Muscle of leg (tissue), 11 donors: ENCODE results near the gene POP4. TPM values are rescaled to one million over a fixed set of nuclear protein-coding genes. Genes with fewer than 3 reads are reported as not detected.

Source experiments
- DNase-seq: peaks from one replicate; pipeline ENCODE4 v3.0.0; 2013
- H3K27ac ChIP-seq: one replicate; pipeline ENCODE4 v1.5.1; 2013; ENCODE audit warnings: mild to moderate bottlenecking, low read length, control low read depth
- H3K27me3 ChIP-seq: one replicate; pipeline ENCODE4 v1.6.1; 2013; ENCODE audit warnings: low read length; ENCODE audit not compliant: control insufficient read depth, insufficient read depth
- H3K36me3 ChIP-seq: one replicate; pipeline ENCODE4 v1.6.1; 2013; ENCODE audit warnings: low read length; ENCODE audit not compliant: control insufficient read depth, insufficient read depth
- H3K4me1 ChIP-seq: one replicate; pipeline ENCODE4 v1.6.1; 2013; ENCODE audit warnings: low read length; ENCODE audit not compliant: control insufficient read depth, insufficient read depth
- H3K4me3 ChIP-seq: one replicate; pipeline ENCODE4 v1.5.1; 2013; ENCODE audit warnings: low read length, control low read depth
- H3K9me3 ChIP-seq: replicated peaks from 2 replicates; pipeline ENCODE4 v1.6.1; 2013; ENCODE audit warnings: low read depth, low read length; ENCODE audit not compliant: control insufficient read depth
- WGBS: methylation state at CpG from one replicate; pipeline ENCODE4 v1.1.5; 2013; ENCODE audit warnings: missing lambda C conversion rate; ENCODE audit not compliant: insufficient coverage; 5-methylcytosine and 5-hydroxymethylcytosine counted together
- polyA plus RNA-seq, 8 donors: library from polyadenylated mRNA; unstranded; fragments of 120-200 nt; gene quantifications; one replicate each; pipeline versions ENCODE4 v1.2.1 to v1.2.3, GENCODE V29; 2013; ENCODE audit warnings: inconsistent platforms in 1 of 8, low replicate concordance in 1 of 8; ENCODE audit not compliant: insufficient read length in 8 of 8, insufficient read depth in 1 of 8
- total RNA-seq: library from RNA; stranded (reverse); fragments of 120-200 nt; gene quantifications from one replicate; pipeline ENCODE4 v1.2.4, GENCODE V29; 2013

POP4 gene
- total and polyA plus RNA-seq, 9 donors = 40.1 to 62.7 (median 42.6) TPM

DNA sequence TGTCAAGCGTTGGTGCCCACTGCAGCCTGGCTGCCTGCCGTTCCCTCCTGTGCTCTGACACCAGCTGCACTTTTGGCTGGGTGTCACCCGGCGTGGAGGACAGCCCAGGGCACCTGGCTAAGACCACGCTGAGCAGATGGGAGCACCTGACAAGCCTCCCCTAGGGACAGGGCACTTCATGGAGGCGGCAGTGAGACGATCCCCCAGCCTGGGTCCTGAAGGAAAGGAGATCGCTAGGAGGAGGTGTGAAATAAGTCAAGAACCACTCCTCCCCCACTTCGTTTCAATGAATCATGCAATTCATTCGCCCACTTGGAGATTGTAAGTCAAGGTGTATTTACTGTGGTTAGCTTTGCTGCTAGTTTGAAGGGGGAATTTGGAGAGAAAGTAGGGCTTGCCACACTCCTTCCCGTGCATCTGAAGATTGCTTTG lies 41.5 kb upstream of the POP4 start:
- no peaks in the 10 kb centered on the region for H3K36me3 ChIP-seq
- 58% methylated on average over 3 of the region's 11 CpGs for WGBS
- H3K4me1 ChIP-seq = no peaks in the 10 kb centered on the region
- H3K4me3 ChIP-seq = no peak overlapping the region
- peaks cover 9% of the 10 kb centered on the region for H3K9me3 ChIP-seq
- peaks cover 8% of the 10 kb centered on the region for H3K27me3 ChIP-seq
- DNase-seq = no peak
- no peak overlapping the region for H3K27ac ChIP-seq

DNA sequence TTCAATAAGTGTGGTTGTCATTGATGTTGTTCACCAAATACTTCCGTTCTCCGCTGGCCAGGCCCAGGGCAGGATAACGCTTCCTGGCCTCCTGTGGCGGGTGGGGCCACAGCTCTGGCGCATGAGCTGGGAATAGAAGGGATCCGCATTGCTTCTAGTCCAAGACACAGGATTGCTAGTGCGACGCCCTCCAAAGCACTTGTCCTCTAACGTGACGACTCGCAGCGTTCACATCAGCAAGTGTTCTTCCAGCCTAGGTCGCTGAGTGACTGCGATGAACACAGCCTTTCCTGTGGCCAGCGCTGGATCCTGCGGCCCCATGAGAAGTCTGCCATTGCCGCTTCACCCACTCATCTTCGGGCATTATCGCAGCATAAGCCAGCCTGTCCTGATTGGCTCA lies 40.9 kb upstream of the POP4 start:
- H3K36me3 ChIP-seq = no peaks in the 10 kb centered on the region
- H3K27me3 ChIP-seq = peaks cover 8% of the 10 kb centered on the region
- H3K4me1 ChIP-seq = no peaks in the 10 kb centered on the region
- H3K9me3 ChIP-seq = peaks cover 3% of the 10 kb centered on the region
- 66% methylated on average over 14 of the region's 19 CpGs for WGBS
- no peak overlapping the region for H3K27ac ChIP-seq
- no peak for DNase-seq
- no peak overlapping the region for H3K4me3 ChIP-seq

GRCh38 chr19:29566496-29567054 lies 39.5 kb upstream of the POP4 start:
- DNase-seq = no peak
- WGBS = 83% methylated on average over 3 of the region's 3 CpGs
- Histone ChIP-seq H3K27me3 (peaks cover 9% of the 10 kb centered on the region), H3K4me3 (no peak overlapping the region), H3K4me1 (no peaks in the 10 kb centered on the region), H3K9me3 (no peaks in the 10 kb centered on the region), H3K36me3 (no peaks in the 10 kb centered on the region), H3K27ac (no peak overlapping the region)

GRCh38 chr19:29567366-29567915 lies 38.6 kb upstream of the POP4 start:
- Histone ChIP-seq H3K36me3 (no peaks in the 10 kb centered on the region), H3K27me3 (peaks cover 9% of the 10 kb centered on the region), H3K27ac (no peak overlapping the region), H3K4me3 (no peak overlapping the region), H3K4me1 (no peaks in the 10 kb centered on the region), H3K9me3 (no peaks in the 10 kb centered on the region)
- no CpG with 5 or more reads among the region's 2 CpGs for WGBS
- DNase-seq = no peak

DNA sequence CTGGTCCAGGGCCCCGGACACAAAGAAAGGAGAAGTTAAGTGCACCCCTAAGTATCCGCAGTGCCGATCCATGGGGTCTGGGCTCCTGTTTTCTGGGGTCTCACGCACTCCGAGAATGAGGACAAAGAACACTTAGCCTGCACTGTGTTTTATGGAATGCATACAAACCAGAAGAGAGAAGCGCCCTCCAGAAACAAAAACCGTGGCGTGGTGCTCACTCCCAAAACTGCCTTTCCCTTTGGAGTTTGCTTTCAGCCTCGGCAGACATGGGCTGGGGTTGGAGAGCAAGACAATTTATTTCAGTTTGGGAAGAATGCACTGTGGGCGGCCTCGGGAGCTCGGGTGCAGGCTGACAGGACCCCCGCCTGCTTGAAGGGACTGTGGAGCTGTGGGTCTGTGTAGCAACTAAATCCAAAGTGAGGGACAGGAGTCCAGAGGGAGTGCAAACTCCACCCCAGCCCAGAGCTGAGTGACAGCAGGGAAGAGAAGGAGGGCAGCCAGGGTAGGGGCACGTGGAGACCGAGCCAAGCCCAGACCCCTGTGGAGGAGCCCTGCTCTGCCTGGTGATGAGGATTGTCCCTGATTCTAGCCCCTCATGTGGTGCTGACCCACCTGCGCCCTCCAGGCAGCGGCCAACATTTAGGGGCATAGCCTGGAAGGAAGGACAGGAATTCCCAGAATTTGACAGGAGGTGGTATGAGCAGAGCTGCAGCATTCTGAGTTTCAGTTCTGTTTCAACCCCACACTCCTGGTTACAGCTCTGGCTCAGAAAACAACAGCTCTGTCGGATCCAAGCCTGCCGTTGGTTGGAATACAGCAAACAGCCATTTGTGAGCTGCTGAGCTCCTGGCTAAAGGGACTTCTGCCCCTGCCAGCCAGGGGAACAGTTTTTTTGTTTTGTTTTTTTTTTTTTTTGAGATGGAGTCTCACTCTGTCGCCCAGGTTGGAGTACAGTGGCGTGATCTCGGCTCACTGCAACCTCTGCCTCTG lies 37.8 kb upstream of the POP4 start:
- no peak for DNase-seq
- no peak overlapping the region for H3K4me3 ChIP-seq
- H3K4me1 ChIP-seq = no peaks in the 10 kb centered on the region
- H3K36me3 ChIP-seq = no peaks in the 10 kb centered on the region
- peaks cover 9% of the 10 kb centered on the region for H3K27me3 ChIP-seq
- WGBS = 59% methylated on average over 19 of the region's 22 CpGs
- H3K9me3 ChIP-seq = no peaks in the 10 kb centered on the region
- H3K27ac ChIP-seq = no peak overlapping the region

DNA sequence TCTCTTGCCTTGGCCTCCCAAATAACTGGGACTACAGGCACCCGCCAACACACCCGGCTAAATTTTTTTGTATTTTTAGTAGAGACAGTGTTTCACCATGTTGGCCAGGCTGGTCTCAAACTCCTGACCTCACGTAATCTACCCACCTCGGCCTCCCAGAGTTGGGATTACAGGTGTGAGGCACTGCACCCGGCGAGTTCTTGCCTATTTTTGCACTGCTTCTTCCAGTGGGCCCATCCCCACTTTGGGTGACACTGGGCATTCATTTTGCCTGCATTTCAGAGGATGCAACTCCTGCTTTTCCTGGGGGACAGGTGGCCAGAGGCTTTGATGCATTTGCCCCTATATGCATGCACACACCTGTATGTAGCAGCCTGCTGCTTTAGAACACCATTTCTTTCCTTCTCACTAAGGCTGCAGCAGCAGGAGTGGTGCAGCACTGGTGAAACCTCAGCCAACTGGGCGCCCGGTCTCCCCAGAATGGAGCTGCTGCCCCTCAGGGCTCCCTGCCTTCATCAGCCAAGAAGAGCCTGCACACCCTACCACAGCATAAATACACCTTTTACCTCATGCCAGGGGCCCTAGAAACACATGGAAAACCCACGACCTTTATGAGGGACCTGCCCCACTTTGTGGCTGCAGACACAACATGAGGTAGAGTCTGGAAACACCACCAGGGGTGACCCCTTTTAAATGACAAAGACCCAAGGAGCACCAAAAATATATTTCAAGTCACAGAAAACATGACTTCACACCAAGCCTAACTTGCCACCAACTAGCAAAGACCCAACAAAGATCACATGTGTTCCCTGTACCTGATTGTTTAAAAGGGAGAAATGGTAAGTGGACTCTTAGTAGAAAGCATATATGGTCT lies 36.8 kb upstream of the POP4 start:
- DNase-seq = no peak
- 80% methylated on average over 9 of the region's 9 CpGs for WGBS
- no peaks in the 10 kb centered on the region for H3K4me1 ChIP-seq
- H3K36me3 ChIP-seq = no peaks in the 10 kb centered on the region
- no peak overlapping the region for H3K27ac ChIP-seq
- no peaks in the 10 kb centered on the region for H3K9me3 ChIP-seq
- H3K4me3 ChIP-seq = no peak overlapping the region
- peaks cover 11% of the 10 kb centered on the region for H3K27me3 ChIP-seq

- H3K36me3 ChIP-seq = no peaks in the 10 kb centered on the region
- no peak overlapping the region for H3K27ac ChIP-seq
- H3K4me1 ChIP-seq = no peaks in the 10 kb centered on the region
- no CpG with 5 or more reads among the region's 6 CpGs for WGBS
- no peak overlapping the region for H3K4me3 ChIP-seq
- no peaks in the 10 kb centered on the region for H3K9me3 ChIP-seq
- no peak for DNase-seq
- H3K27me3 ChIP-seq = peaks cover 14% of the 10 kb centered on the region
Observed at GRCh38 chr19:29571181-29571580, 34.9 kb upstream of the POP4 start.

DNA sequence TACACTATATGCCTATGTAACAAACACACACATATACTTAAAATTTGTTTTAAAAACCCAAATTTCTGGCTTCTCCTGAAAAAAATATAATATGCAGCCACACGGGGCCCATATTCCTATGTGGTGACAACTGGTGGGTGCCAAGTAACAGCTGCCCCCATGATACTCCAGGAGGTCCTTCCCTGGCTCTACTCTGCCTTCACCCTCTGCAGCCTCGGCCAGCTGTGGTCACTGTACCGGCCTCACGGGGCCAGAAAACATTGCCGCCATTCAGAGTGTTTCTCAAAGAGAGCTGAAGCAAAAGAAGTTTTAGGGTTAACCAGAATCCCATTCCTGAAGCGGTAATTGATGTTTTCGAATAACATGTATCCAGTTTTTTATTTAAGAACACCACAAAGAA lies 32.6 kb upstream of the POP4 start:
- WGBS = 26% methylated on average over 4 of the region's 7 CpGs
- Histone ChIP-seq H3K27me3 (peaks cover 22% of the 10 kb centered on the region), H3K4me1 (no peaks in the 10 kb centered on the region)

GRCh38 chr19:29574510-29574909 lies 31.6 kb upstream of the POP4 start:
- WGBS = no CpG with 5 or more reads among the region's 3 CpGs
- DNase-seq = no peak
- no peaks in the 10 kb centered on the region for H3K9me3 ChIP-seq
- no peaks in the 10 kb centered on the region for H3K36me3 ChIP-seq
- no peaks in the 10 kb centered on the region for H3K4me1 ChIP-seq
- H3K27me3 ChIP-seq = peaks cover 19% of the 10 kb centered on the region
- H3K27ac ChIP-seq = no peak overlapping the region
- no peak overlapping the region for H3K4me3 ChIP-seq

More for the DNA sequence above, 32.6 kb upstream of the POP4 start:
- no peaks in the 10 kb centered on the region for H3K9me3 ChIP-seq
- H3K27ac ChIP-seq = no peak overlapping the region
- no peak overlapping the region for H3K4me3 ChIP-seq
- H3K36me3 ChIP-seq = no peaks in the 10 kb centered on the region
- no peak for DNase-seq
